Colonic mucosa (tissue), 4 donors: ENCODE results near the gene TTC28. TPM values are rescaled to one million over a fixed set of nuclear protein-coding genes. Genes with fewer than 3 reads are reported as not detected.

Source experiments
- DNase-seq: peaks from one replicate; pipeline ENCODE4 v3.0.0-alpha.2; 2020
- H3K27ac ChIP-seq: fragments of 200-600 bp; one replicate; pipeline ENCODE4 v1.8.0; 2021
- H3K27me3 ChIP-seq: fragments of 200-600 bp; one replicate; pipeline ENCODE4 v1.8.0; 2021
- H3K36me3 ChIP-seq: fragments of 200-600 bp; one replicate; pipeline ENCODE4 v1.8.0; 2021
- H3K4me1 ChIP-seq: fragments of 200-600 bp; one replicate; pipeline ENCODE4 v1.8.0; 2021; ENCODE audit warnings: mild to moderate bottlenecking
- H3K4me3 ChIP-seq: fragments of 200-600 bp; one replicate; pipeline ENCODE4 v1.8.0; 2021
- H3K9ac ChIP-seq, 2 donors: one replicate each; pipeline ENCODE4 v1.7.0; 2013; ENCODE audit warnings: control low read depth in 2 of 2, low read depth in 2 of 2, low read length in 2 of 2
- H3K9me3 ChIP-seq: fragments of 200-600 bp; one replicate; pipeline ENCODE4 v1.8.0; 2021
- intact Hi-C: fragments of 100-400 bp; cut with DNase I; formaldehyde crosslinking; loops from one replicate; pipeline ENCODE4 v1.14.1; 2022
- total RNA-seq, 2 donors: library from RNA; stranded (reverse); fragmentation: NEBNext Ultra II Directional in 1 of 2; extraction: Animal tissue kit (Norgen Biotek cat#: 25700) in 1 of 2; gene quantifications; one replicate each; pipeline ENCODE4 v1.2.1, GENCODE V29; 2021
- TF ChIP-seq, protein P1 (sequence below): fragments of 200-600 bp; IDR thresholded peaks from one replicate; pipeline ENCODE4 v1.8.0; 2022; ENCODE audit warnings: antibody characterized with exemption, mild to moderate bottlenecking
- donor health status: healthy.
- donor health status: DM: no; HTN: no; CAD: no.
- donor health status: DM: no; HTN: no; CAD: no.

The TTC28 gene
- total RNA-seq, 2 donors from 2014 or later, result 6.6 to 9.2 TPM

DNA sequence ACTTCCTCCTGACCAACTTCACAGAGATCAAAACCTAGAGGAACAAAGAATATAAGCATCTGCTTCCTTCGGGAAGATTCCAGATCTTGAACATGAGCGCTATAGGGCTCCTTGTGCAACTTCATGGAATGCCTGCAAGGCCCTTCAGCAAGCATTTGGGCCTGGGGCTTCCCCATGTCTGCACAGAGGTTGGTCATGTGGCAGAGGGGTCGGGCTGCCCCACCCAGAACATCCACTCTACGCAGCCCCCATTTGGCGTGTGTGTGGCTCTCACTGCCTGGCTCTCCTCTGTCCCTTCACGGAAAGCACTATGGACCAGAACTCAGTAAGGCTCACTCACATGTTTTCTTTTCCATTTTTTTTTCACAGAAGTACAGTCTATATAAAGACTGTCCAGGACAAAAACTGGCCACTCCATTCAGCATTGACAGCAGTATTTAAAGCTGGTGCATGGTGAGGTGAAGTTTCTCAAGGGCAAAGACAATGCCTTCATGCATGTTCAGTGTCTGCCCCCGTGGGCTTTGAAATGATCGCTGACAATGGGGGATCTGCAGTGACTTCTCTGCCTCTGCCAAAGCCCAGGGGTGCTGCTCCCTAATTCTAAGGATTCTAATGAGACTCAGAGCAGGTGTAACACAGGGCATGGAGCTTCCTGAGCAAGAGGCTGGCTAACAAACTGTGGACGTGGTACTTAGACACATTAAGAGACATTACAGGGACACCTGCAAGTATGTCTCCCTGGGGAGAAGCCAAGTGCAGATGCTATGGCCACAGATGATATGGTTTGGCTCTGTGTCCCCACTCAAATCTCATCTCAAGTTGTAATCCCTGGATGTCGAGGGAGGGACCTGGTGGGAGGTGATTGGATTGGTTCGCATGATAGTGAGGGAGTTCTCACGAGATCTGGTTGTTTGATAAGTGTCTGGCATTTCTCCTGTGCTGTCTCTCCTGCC is 694.0 kb downstream of the TTC28 start:
- Histone ChIP-seq H3K4me3 (no peak overlapping the region), H3K36me3 (no peaks in the 10 kb centered on the region), H3K9me3 (no peaks in the 10 kb centered on the region), H3K9ac (no peak overlapping the region), H3K27me3 (no peaks in the 10 kb centered on the region), H3K4me1 (no peaks in the 10 kb centered on the region), H3K27ac (no peak overlapping the region)
- TF ChIP-seq, protein P1, sequence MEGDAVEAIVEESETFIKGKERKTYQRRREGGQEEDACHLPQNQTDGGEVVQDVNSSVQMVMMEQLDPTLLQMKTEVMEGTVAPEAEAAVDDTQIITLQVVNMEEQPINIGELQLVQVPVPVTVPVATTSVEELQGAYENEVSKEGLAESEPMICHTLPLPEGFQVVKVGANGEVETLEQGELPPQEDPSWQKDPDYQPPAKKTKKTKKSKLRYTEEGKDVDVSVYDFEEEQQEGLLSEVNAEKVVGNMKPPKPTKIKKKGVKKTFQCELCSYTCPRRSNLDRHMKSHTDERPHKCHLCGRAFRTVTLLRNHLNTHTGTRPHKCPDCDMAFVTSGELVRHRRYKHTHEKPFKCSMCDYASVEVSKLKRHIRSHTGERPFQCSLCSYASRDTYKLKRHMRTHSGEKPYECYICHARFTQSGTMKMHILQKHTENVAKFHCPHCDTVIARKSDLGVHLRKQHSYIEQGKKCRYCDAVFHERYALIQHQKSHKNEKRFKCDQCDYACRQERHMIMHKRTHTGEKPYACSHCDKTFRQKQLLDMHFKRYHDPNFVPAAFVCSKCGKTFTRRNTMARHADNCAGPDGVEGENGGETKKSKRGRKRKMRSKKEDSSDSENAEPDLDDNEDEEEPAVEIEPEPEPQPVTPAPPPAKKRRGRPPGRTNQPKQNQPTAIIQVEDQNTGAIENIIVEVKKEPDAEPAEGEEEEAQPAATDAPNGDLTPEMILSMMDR, result no peak
- intact Hi-C loops, result no loop called here
- DNase-seq, result no peak

DNA sequence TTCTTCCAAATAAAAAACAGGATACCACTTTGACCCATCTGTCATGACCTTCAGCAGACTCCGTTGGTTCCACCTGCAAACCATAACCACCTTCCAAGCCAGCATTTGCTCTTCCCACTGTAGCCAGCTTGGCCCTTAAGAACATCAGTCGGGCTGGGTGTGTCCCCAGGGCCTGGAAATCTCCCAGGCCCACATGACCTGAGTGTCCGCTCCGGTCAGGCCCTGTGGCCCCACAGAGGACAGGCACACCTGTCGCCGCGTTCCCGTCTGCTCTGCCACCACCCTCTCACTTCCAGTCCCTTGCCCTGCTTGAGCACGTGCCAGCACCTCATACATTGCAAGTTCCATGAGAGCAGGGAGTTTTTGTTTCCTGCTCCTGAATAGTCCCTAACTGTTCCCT is 694.9 kb downstream of the TTC28 start:
- no peak for DNase-seq
- intact Hi-C loops, result no loop called here
- Histone ChIP-seq H3K27ac (no peak overlapping the region), H3K4me3 (no peak overlapping the region), H3K4me1 (no peaks in the 10 kb centered on the region), H3K9ac (no peak overlapping the region), H3K27me3 (no peaks in the 10 kb centered on the region), H3K36me3 (no peaks in the 10 kb centered on the region), H3K9me3 (no peaks in the 10 kb centered on the region)
- TF ChIP-seq, protein P1, result no peak

DNA sequence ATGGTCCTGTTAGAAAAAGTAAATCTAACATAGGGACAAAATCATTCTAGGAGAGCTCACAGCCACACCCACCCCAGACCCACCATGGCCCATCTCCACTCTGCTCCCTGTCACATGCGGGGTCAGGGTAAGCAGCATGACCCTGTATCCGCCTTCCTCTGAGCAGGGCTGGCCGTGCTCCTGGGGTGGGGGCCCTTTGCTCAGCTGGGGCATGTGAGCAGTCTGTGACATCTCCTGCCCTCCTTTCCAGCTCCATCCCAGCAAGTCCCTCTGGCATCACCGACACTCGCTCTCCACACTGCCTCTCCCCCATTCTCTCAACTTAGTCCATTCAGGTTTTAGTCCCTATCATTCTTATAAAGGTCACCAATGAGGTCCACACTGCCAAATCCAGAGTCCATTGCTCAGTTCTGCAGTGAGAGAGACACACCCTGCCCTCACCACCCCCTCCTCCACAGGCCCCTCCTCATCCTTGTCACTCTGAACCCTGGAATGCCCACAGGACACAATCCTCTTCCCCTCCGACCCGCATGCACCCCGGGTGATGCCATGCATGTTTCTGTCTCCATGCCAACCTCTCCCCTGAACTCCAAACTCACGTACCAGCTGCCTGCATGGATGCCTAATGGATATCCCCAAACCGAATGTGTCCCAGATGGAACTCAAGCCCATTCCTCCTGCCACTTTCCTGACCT is 695.5 kb downstream of the TTC28 start:
- TF ChIP-seq, protein P1, result no peak
- Histone ChIP-seq H3K36me3 (no peaks in the 10 kb centered on the region), H3K27ac (no peak overlapping the region), H3K9me3 (no peaks in the 10 kb centered on the region), H3K27me3 (no peaks in the 10 kb centered on the region), H3K4me1 (no peaks in the 10 kb centered on the region), H3K9ac (no peak overlapping the region), H3K4me3 (no peak overlapping the region)
- DNase-seq, result no peak
- intact Hi-C loops, result no loop called here

DNA sequence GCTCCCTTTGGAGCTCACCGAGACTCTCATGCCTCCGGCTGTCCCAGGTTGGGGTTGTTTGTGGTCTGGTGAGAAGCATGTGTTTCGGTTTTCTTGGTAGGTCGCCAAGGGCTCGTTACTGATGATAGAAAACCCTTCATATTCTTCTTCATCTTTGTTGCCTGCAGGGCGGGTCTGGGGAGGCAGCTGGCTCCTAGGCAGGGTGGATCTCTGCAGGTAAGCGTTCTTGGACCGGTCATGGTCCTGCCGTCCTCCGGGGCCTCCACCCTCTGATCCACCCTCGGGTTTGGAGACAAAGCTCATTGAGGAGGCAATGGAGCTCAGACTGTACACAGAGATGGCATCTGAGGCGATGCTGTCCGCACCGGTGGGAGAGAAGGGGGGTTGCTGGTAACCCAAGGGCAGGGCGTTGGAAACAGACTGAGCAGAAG is 696.3 kb downstream of the TTC28 start:
- Histone ChIP-seq H3K27ac (no peak overlapping the region), H3K4me3 (no peak overlapping the region), H3K36me3 (no peaks in the 10 kb centered on the region), H3K9ac (no peak overlapping the region), H3K9me3 (no peaks in the 10 kb centered on the region), H3K27me3 (no peaks in the 10 kb centered on the region), H3K4me1 (no peaks in the 10 kb centered on the region)
- no peak for DNase-seq
- TF ChIP-seq, protein P1, result no peak
- intact Hi-C loops, result no loop called here

DNA sequence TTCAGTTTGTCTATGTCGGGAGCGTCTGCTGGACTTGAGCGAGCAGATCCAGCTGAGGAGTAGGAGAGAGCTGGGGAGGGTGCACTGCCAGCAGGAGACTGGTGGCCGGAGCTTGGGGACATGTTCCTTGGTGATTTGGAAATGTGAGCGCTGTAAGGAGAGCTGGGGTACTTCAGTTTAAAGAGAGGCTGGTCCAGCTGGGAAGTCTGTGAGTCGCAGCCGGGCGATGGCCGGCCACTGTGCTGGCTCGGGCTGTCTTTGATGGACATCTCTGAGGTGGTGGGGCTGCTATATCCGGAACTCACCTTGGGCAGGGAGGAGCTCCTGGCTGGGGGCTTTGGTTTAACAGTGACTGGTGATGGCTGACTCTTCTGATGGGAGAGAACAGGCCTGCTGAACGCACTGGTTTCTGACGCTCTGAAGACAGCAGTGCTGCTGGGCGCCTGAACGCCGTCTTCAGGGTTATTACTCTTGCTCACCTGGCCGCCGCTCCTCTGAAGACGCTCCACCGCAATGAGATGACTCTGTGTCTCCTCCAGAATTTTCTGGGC is 696.9 kb downstream of the TTC28 start:
- H3K27ac ChIP-seq, result no peak overlapping the region
- TF ChIP-seq, protein P1, result no peak
- H3K4me3 ChIP-seq, result no peak overlapping the region
- H3K36me3 ChIP-seq, result no peaks in the 10 kb centered on the region
- H3K9me3 ChIP-seq, result no peaks in the 10 kb centered on the region
- intact Hi-C loops, result no loop called here
- no peak overlapping the region for H3K9ac ChIP-seq
- no peaks in the 10 kb centered on the region for H3K4me1 ChIP-seq
- DNase-seq, result no peak
- H3K27me3 ChIP-seq, result no peaks in the 10 kb centered on the region
